GM18502 (cell line): ENCODE measurements around the gene SHANK1.
"Not testable (repeated sequence)": the region's sequence is repeated elsewhere in the genome, so short reads cannot be mapped to it uniquely, and the experiment has no call there.

Experiments used
- ATAC-seq: cut with Tn5 transposase; IDR thresholded peaks from one replicate; pipeline ENCODE4 v1.9.1; 2021; ENCODE audit warnings: mild to moderate bottlenecking; ENCODE audit not compliant: unreplicated experiment, poor library complexity

Gene SHANK1

DNA sequence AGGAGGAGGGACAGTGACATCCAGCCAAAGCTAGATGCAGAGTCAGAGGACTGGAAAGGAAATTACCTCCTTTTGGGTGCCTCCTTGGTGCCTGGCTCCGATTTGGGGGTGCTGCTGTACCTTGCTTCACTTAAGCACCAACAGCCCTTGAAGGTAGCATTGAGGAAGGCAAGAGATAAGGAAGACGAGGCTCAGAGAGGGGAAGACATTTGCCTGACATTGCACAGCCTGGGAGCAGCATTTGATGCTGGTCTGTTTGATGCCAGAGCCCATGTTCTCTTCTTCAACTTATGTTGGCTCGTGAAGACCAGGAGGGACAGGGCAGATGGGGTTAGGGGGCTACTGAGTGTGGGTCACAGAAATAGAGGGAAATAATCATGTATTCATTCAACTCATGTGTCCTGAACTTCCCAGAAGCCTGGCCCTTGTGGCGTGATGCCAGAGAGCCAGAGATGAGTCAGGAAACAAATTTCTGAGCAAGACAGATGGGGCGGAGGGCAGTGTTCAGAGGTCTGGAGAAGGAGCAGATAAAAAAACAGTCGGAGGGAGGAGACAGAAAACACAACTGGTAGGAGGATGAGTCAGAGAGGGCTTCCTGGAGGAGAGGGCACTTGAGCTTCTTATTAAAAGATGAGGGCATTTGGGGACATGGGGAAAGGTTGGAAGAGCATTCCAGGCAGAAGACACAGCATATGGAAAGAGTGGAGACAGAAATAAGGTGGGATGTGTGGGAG, 73.4 kb downstream of the SHANK1 start:
- ATAC-seq, result no peak

- no peak for ATAC-seq
Measured at GRCh38 chr19:50645107-50645506, 74.5 kb downstream of the SHANK1 start.

DNA sequence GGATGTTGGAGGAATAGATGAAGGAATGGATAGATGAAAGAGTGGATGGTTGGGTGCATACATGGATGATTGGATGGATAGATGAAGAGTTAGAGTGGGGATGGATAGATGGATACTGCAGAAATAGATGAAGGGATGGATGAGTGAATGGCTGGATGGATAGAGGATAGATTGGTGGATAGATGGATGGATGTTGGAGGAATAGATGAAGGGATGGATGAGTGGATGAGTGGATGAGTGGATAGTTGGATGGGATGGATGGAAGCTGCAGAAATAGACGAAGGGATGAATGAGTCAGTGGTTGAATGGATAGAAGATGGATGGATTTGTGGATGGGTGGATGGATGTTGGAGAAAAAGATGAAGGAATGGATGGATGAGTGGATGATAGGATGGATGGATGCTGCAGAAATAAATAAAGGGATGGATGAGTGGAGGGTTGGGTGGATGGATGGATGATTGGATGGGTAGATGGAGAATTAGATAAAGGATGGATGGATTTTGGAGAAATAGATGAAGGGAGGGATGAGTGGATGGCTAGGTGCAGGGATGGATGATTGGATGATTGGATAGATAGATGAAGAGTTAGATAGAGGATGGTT, 75.2 kb downstream of the SHANK1 start:
- ATAC-seq, result no peak

- ATAC-seq, result no peak
Measured at GRCh38 chr19:50640368-50640767, 79.2 kb downstream of the SHANK1 start.

DNA sequence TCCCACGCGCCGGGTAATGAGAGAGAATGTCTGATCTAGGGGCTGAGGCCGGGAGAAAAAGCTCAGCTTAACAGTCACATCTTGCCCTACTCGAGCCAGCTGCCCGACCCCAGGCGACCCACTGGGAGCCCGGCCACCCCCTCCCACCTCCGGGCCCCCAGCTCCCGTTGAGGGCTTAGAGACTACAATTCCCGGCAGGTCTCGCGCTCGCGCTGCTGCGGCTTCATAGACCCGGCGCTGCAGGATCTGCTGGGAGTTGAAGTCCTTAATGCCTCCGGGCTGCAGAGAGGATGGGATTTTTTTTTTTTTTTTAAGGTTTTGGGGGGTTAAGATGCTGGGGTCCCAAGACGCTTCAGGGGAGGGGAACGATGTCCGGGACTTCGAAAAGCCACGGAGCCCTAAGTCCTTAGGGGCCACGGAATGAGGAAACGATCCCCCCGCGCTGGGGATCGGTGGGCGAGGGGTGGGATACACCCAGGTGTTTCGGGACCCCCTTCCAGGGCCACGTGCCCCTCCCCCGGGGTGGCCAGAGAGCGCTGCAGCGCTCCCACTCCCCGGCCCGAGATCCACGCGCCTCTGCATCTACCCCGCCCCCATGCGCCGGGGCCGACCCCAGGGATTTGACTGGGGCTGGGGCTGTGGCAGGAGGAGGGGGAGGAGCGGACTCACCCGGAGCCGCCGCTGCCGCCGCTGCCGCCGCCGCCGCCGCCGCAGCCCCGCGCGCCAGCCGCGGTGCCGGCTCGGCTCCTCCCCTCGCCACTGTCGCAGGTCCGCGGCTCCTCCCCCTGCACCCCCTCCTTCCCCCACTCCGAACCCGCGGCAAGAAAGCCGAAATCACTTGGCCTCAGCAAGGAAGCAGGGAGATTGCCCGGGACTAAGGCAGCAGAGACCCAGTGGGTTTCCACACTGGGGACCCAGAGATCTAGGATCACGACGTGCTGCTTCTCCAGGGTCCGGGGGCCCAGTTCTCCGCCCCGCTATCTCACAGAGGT, 80.2 kb downstream of the SHANK1 start, which contains the start of gene SYT3:
Gene SYT3, minus strand, starts transcription at position 761 of the 992 bp plus-strand sequence. CDS start 2,470 bp downstream, outside the sequence.
- no peak for ATAC-seq

GRCh38 chr19:50638600-50638999, 81.0 kb downstream of the SHANK1 start:
- ATAC-seq, result no peak

DNA sequence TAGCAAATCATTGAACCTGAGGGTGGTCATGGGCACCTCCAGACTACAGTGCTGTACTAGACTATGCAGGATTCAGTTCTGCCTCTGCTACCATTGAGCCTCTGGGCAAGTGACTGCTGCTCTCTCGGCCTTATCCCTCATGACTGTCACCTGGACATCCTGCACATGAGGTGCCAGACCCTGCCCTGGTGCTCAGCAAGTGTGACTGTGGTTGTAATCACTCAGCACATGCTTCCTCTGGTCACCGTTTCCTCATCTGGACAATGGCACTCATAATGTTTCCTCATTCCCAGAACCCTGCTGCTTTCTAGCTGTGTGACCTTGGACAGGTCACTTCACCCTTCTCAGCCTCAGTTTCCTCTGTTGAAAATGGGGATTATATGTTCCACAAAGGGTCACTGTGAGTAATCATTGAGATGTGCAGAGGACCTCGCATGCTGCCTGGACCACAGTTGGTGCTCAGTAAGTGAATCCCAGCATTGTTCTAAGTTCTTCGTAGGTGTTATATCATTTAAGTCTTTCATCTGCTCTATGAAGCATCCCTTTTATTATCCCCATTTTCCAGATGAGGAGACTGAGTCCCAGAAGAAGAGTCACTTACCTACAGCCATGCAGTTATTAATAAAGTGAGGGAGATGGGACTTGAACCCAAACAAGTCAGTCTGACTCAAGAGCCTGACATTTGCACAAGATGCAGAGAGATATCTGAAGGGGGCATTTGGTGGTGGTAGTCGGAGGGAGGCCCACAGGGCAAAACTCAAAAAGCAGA, 83.1 kb downstream of the SHANK1 start:
- no peak for ATAC-seq

DNA sequence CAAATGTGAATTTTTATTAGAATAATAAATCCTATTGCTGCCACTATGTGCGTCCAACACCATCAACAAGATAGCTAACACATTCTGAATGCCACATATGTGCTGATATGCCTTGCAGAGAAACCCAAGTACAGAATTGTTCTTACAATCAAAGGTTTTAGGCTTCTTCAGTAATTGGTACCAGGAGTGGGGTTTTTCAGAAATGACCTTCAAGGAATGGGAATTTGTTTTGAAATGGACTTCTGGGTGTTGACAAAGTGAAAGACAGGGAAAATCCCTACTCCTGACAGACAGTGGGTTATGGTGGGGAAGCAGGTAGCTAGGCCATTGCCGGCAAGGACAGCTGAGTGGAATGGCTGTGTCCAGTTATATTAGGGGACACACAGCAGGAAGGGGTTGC, 85.6 kb downstream of the SHANK1 start:
- no peak for ATAC-seq

DNA sequence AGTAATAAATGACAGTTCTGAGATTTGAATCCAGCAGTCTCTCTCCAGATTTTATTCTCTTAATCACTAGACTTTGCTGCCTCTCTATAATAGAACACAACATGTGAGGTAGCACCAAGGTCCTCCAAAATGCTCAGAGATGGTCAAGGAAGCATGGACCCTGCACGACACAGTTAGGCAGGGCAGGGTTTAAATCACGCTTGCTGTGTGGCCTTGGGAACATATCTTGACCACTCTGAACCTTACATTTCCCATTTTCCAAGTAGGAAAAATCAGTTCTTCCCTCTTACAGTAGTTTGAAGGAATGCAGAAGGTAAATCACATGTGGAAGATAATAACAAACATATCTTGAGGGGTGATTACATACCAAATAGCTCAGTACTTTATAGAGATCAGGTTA, 86.2 kb downstream of the SHANK1 start:
- ATAC-seq, result no peak

GRCh38 chr19:50632151-50632835, 87.3 kb downstream of the SHANK1 start:
- ATAC-seq, result no peak

DNA sequence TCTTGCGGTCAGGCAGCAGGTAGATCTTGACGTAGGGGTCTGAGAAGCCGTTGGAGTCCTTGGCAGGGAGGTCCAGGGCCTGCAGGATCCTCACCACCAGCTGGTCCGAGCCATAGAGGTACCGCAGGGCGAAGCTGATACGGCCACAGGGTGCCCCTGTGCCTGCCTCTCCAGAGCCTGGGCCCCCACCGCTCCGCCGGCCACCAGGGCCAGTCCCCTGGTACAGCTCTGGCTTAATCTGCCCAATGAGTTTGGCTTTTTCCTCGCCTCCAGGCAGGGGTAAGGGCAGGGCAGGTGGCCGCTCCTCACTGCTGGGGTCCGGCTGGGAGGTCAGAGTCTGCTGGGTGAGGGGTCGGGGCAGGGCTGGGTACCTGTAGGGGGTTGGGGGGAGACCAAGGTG, 89.8 kb downstream of the SHANK1 start:
- ATAC-seq, result no peak

DNA sequence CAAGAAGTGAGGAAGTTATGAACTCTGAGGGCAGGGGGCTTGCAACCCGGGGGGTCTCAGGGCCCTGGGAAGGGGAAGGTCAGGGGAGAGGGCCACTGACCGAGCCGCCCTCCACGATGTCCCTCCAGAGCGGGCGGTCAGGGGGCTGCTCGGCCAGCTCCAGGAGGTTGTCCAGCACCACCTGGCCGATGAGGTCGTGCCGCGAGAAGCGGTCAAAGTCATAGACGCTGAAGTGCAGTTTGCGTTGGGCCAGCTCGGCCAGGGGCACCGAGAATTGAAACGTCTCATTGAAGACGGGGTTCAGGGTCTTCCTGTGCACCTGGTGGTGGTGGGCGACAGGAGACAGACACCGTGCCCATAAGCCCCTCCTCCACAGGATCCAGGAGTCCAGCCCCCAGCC, 90.4 kb downstream of the SHANK1 start:
- ATAC-seq, result no peak

GRCh38 chr19:50628551-50628950, 91.1 kb downstream of the SHANK1 start:
- no peak for ATAC-seq

- ATAC-seq, result no peak
Measured at GRCh38 chr19:50628146-50628545, 91.5 kb downstream of the SHANK1 start.

DNA sequence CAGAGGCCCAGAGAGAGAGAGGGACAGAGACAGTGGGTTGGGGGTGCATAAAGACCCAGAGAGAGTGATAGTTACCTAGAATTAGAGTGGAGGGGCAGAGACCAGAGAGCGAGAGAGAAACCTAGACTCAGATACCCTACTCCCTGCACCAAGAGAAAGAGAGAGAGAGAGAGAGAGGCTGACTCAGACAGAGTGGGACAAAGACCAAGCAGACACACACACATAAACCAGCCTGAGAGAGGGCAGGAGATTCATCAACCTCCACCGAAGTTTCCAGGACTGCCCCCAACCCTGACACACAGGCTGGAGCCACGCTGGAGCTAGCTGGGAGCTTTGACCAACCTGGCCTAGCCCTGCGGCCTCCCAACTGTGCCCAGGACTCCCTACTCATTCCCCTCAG, 92.8 kb downstream of the SHANK1 start:
- ATAC-seq, result no peak

DNA sequence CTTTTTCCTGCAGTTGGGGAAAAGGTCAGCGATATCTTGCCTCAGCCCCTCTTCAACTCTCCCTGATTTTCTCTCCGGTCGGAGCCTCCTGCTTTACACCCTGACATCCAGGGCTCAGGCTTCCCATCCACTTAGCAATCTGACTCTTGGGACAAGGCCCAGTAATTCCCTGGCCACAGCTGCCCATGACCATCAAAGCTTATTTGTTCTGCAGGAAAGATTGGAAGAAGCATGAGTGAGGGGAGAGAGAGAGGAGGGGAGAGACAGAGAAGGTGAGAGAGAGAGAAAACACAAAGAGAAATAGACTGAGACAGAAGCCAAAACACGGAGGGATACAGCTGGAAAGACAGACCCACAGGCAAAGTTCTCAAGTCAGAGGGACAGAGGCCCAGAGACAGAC, 93.6 kb downstream of the SHANK1 start:
- ATAC-seq, result no peak

- no peak for ATAC-seq
Measured at GRCh38 chr19:50624949-50625600, 94.5 kb downstream of the SHANK1 start.

DNA sequence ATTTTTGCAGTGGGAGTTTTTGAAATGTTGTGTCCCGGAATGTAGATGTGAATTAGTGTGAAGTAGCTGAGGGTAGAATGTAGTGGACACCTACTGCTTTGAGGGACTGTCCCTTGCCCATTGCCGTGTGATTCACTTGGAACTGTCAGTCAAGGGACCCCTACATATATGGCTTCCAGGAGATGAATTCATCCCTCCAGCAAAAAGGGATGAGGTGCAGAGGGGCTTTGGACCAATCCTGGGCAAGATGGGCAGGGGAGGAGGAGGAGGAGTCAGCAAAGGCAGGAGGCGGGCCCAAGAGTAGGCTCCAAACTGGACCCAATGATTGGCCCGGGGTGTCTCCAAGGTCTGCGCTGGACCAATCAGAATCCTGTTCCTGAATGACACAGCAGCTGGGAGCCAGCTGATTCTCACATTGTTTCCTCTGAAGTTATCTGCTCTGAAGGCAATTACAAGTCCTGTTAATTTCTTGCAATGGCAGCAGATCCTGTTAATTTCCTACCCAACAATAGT, 99.2 kb downstream of the SHANK1 start:
- ATAC-seq, result not testable (repeated sequence)

GRCh38 chr19:50619184-50619583, 100.4 kb downstream of the SHANK1 start:
- not testable (repeated sequence) for ATAC-seq
